HUDEP-2 (cell line): ENCODE measurements around the gene ANGPTL2.

Experiments
- DNase-seq, 76 experiments: peaks; one replicate each; lab custom pipeline; 2025; ENCODE audit not compliant: unreplicated experiment in 76 of 76; lab: John Stamatoyannopoulos, UW

The ANGPTL2 gene

GRCh38 chr9:127137640-127138360 lies 15.4 kb upstream of the ANGPTL2 start:
- DNase-seq = no peak

GRCh38 chr9:127136880-127137639 lies 14.6 kb upstream of the ANGPTL2 start:
- DNase-seq = no peak

GRCh38 chr9:127136081-127136879 lies 13.8 kb upstream of the ANGPTL2 start:
- no peak for DNase-seq

DNA sequence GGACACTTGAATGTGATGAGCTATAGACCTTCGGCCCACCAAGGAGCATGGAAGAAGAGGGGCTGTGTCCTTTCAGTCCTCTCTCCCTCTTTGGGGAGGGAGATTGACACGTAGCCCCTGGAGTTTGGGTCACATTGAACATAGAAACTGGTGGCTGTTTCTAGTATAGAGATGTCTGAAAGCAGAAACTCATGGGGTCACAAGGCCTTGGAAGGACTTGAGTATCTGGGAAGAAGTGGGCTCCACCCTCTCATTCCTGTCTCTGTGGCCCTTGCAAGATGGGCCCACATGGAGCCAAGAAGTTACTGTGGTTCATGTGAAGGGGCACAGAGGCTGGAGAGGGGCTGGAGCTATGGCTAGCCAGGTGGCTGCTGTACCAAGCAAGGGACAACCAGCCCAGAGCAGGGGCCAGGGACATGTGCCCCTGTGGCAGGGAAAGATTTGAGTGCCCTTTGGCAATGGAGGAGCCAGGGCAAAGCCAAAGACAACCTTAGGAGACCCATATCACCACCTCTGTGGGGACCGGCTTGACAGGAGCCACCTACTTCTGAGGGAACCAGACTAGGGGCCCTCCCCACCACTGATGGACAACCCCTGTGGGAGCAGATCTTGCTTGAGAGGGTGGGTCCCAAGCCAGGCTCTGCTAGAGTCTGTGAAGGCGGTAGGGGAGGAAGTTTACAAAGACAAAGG lies 12.8 kb upstream of the ANGPTL2 start:
- DNase-seq = no peak

DNA sequence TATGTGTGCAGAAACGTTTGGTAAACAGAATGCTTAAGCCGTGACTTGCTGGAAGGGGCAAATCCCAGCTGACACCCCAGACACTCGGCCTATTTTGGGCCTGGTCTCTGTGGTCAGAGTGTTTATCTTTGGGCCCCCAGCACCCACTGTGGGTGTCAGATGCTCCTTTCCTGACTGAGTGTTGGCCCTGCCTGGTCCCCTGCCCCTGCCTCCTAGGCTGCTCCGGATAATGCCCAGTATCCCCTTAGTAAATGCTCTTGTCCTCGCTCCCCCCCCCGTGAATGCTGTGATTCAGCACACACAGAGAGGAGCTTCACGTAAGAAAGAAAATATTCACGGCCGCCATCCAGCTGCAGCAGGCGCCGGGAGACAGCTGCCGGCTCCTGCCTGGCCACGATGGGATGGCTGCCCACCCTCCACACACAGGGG lies 11.3 kb upstream of the ANGPTL2 start:
- no peak for DNase-seq

- no peak for DNase-seq
Measured at GRCh38 chr9:127132921-127133647, 10.6 kb upstream of the ANGPTL2 start.

DNA sequence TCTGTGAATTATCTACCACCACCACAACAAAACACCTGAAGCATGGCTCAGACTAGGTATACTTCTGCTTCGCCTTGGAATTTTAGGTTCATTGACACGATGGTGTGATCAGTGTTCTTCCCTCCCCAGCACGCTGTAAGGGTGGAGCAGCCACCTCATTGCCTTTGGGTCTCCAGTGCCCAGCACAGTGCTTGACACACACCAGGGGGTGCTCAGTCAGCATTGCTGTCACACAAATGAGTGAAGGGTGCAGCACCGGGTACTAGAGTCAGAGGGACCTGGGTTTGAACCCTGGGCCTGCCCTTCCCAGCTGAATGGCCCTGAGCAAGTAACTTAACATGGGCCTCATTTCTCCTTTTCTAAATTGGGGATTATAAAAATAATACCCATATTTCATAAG lies 9.9 kb upstream of the ANGPTL2 start:
- no peak for DNase-seq

DNA sequence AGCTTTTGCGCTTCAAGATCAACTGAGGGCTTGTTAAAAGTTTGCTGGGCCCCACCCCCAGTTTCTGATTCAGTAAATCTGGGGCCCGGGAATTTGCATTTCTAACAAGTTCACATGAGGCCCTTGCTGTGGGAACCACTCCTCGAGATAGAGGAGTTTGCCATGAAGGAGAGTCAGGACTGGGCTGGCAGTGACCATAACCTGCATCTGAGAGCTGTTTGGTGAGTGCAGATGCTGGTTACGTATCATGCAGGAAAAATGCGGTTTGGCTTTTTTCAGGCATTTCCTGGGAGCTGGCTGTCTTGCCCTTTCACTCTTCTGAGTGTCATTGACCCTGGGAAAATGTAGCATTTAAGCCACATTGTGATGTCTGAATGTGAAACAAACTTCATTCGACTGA lies 9.4 kb upstream of the ANGPTL2 start:
- no peak for DNase-seq

- no peak for DNase-seq
Measured at GRCh38 chr9:127130661-127131538, 8.5 kb upstream of the ANGPTL2 start.

GRCh38 chr9:127130235-127130634 lies 7.8 kb upstream of the ANGPTL2 start:
- DNase-seq = no peak

DNA sequence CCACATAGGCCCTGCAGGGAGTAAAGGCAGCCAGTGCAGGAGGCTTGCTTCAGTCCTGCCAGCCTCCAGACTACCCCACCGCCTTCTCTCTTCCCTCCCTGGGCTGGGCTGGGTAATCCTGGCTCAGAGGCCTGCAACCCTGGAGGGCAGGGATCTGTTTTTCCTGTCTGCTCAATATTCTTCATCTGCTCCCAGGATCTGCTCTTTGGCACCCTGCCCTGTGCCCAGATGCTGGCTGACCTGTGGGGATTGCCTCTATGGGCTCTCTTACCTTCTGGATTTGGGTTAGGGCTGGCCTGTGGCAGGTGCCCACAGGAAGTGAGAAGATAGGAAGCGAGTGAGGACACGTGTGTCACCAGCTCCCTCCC lies 7.3 kb upstream of the ANGPTL2 start:
- DNase-seq = no peak

DNA sequence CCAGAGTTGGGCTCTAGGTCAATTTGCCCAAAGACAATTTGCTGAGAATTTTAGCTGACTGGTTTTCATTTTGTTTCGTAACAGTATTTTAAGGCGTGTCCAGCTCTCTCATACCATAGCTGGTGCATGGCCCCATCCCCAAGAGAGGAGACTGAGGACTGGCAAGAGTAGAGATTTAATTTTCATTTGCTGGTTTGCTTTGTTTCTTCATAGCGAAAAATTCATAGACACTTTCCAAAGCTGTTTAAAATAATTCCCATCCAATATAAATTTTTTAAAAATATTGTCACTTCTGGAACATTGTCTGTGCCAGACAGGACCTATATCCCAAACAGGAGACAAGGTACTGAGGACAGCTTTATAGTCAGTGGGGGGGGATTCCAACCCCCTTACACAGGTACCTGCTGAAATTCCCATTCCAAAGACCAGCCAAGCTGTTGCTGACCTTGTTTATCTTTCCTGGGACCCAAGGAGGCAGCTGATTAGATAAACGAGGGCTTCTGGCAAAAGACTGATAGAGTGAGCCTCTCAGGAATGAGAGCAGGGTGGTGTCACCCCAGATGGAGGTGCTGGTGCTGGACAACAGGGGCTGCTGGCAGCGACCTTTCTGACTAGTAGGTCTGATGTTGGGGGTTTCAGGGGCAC lies 6.8 kb upstream of the ANGPTL2 start:
- DNase-seq = no peak

- DNase-seq = no peak
Measured at GRCh38 chr9:127128341-127129072, 6.1 kb upstream of the ANGPTL2 start.

DNA sequence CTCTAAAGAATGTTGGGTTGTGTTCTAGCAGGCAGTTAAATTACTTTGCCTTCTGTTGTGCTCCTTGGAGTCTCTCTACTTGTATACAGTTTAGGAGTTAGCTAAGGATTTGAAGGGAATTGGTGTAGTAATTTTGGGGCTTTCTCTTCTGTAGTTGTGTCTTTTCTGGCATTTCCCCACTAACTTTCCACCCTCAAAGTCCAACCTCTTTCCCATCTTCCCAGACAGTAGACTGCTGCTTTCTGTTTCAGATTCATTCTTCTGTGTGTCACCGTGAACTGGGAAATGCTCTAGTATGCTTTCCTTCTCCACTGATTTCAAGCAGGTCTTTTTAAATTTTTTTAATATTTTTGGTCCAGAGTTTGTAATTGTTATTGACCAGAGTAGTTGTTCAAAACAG lies 4.5 kb upstream of the ANGPTL2 start:
- no peak for DNase-seq

DNA sequence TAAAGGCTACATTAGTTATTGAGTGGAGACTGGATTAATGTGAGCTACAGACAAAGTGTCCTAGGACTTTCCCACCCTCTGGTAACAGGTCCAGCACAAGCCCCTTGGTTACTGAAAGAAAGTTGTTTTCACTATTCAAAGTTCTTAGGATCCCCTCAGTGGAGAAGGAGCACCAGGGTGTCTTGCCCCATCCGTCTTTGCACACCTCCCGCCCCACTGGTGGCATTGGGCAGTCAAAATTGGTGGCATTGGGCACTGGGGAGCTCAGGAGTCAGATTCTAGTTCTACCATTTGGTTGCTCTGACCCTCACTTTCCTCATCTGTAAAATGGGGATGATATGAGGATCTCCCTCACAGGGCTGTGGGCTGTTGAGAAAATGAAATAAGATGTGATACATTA lies 2.4 kb upstream of the ANGPTL2 start:
- DNase-seq = no peak

GRCh38 chr9:127124111-127124531 lies 1.7 kb upstream of the ANGPTL2 start:
- no peak for DNase-seq

- no peak for DNase-seq
Measured at GRCh38 chr9:127123064-127123890, 842 bp upstream of the ANGPTL2 start.
